HL-60/S4 treated with phorbol 12-myristate 13-acetate at 8.2 ng/mL for 4 days and 3 days (cell line): ENCODE data around the gene RXRG.

ENCODE experiments used
- in situ Hi-C: fragments of 300-500 bp; cut with MboI; formaldehyde crosslinking; loops from 2 replicates; pipeline ENCODE4 v1.15.0; 2022; ENCODE audit warnings: low sequenced_read_pairs

The RXRG gene

DNA sequence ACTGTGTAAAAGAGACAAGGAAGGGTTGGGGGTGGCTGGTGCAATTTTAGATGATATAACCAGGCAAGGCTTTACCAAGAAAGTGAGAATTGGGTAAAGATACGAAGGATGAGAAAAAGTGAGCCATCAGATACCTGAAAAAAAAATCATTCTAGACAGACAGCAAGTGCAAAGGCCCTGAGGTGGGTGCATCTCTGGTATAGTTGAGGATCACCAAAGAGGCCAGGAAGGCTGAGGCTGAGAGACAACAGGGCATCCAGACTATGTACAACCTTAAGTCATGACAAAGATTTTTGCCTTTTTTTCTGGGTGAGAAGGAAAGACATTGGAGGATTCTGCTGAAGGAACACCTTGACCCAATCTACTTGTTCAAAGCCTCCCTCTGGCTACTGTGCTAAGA lies 29.9 kb downstream of the RXRG start:
- in situ Hi-C loops = no loop called here

DNA sequence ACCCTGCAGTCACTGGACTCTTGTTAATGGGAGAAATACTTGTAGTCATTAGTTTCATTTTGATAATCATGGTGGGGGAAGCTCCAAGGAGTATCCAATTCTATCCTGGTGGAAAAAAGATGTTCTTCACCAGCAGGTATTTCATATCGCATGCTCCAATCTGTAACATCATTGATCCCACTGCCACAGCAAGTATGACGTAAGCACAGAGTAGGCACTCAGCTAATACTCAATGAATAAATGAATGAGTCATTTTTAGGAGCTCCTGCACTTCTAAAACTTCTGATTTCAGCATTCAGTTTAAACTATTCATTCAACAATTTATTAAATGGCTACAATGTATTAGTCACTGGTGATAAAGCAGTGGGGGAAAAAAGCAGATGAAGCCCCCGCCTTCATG lies 30.3 kb downstream of the RXRG start:
- in situ Hi-C loops = no loop called here

DNA sequence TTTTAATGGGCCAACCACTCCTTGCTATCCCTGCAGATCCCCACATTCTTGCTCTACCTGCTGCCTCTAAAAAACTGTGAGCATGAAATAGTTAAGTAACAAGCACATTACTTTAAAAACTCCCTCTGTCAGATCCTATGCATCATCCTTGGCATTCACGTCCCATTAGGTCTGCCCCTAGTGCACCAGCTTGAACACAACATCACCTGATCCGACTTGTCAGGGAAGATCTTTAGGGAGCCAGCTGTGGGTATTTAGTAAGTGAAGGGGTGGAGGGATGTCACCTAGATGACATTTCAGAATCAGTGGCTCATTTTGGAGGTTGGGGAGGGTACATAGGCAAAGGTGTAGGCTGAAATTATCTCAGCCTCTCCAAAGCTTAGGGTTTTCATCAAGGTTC lies 33.5 kb downstream of the RXRG start:
- in situ Hi-C loops = no loop called here

DNA sequence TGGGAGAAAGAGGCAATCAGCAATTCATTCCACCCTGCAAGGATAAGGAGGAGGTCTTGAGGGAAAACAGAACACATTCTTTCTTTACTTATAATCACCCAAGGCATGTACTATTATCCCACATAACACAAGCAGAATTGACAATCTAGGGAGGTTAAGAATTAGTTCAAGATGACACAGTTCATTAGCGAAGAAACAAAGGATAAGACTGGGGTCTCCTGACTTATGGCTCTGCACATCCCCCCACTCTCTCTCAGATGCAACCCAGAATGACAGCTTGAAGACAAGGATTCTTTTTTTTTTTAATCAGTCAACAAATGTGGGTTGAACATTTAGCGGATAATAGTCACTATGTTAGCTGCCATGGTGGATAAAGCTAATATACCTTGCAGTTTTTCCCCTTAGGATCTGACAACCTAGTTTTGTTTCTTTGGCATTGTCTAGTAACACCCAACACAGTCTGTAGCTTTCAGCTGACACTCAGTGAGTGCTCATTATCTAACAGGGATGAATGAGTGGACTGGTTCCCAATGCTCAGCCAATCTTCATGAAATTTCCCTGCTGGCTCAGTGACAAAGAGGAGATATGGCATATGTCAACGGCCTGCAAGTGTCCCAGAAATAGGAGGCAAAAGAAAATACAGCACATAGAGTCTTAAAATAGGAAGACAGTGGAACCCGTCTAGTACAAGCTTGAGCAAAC lies 35.1 kb downstream of the RXRG start:
- in situ Hi-C loops = no loop called here

DNA sequence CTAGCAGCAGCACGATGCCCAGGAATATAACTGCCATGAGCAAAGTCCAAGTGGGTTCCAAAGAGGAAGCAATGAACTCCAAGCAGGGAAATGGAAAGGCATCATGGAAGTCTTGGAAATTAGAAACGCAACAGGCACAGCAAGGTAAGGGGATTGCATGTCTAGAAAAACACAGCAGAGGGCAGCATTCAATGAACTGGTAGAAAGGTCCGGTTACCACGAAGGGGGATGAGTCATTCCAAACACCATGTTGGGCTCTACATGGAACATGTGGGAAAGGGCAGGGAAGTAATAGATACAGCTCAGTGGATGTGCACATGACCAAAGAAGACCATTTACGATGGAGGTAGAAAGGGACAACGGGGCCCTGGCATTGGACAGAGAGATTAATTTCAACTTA lies 36.4 kb downstream of the RXRG start:
- in situ Hi-C loops = no loop called here

DNA sequence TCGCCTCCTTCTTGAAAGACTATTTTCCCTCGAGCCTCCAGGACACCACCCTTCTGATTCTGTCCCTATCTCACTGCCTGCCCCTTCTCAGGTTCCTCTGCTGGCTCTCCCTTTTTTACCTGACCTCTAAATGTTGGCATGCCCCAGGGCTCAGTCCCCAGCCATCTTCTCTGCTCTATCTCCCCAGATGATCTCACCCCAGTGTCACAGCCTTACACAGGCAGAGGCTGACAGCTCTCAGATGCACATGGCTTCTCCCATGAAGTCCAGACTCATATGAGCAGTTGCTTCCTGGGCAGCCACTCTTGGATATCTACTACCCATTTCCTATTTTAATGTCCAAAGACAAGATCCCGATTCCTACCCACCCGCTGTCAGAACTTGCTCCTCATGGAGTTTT lies 37.5 kb downstream of the RXRG start:
- in situ Hi-C loops = no loop called here

DNA sequence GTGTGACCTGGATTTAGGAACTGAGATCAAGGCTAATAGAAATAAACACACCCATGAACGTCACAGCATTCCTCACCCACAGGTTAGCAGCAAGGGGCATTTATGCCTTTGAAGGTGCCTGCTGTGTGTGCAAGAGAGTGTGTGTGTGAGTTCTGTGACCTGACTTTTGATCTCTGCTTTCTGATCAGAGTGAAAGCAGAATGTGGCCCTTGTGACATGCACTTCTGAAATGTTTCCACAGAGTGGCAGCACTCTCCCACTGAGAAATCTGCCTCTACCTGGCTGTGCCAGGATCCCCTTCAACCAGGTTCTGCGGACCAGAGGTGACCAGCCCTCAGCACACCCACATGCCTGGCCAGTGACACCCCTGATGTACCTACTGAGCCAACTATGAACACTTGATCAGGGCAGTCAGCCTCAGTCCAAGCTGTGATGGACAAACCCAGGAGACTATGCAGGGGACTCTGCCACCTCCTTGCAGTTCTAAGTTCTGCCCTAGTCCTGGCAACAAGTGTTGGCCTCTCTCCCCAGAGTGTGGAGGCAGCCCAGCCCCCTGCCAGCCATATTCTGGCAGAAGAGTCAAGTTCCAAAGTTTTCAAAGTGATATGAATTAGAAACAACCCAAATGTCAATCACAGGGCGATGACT lies 41.0 kb downstream of the RXRG start:
- in situ Hi-C loops = no loop called here

DNA sequence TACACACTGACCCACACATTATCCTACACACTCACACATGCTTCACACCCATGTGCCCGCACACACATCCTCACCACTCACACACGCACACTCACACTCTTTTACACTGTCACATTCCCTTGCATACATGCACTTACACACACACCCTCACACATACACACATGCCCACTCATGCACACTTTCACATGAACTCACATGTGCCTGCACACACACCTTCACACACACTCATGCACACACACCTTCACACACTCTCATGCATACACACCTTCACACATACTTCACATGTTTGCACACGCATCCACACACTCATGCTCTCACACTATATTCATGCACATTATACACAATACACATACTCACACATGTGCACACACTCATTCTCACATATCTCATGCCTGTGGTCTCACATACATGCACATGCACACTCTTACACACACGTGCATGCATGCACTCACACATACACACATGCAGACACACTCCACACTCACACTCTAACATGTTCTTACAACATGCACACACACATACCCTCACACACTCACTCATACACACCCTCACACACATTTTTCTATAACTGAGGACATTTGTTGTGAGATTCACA lies 42.3 kb downstream of the RXRG start:
- in situ Hi-C loops = no loop called here

DNA sequence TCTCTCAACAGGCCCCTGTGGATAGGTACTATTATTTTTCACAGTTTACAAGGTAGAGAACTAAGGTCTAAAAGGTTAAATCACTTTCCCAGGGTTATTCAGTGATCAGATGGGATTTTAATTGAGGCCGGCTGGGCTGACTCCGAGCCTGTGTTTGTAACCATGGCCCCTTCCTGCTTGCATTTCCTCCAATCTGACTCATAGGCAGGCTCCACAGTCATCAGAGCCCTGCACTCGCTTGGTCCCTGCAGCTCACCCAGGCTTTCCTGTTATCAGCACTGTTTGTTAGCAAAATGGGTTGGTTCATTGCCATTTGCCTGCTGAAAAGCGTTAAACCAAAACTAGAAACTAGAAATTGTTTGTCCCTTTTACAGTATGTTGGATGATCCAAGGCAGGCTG lies 47.0 kb downstream of the RXRG start:
- in situ Hi-C loops = loop anchor here (25.0 kb wide), 1 partner anchor 514 kb away; no protein-coding TSS in a partner anchor

DNA sequence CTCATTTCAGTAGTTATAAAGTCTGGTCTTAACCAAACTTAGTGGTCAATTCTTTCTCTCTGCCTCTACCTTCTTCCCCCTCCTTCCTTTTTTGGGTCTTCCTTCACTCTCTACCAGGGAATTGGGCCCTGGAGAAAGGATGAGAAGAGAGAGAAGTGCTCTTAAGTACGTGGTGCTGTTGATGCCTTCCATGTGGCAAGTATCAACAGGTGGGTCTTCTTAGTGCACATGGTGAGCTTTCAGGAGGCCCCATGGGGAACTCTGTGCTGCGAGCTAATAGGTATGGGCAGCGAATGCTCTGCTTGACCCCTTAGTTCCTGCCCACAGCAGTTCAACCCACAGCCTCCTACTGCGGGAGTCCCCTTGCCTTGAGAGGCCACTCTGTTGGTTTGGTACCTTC lies 49.0 kb downstream of the RXRG start:
- in situ Hi-C loops = loop anchor here (25.0 kb wide), 1 partner anchor 516 kb away; no protein-coding TSS in a partner anchor

DNA sequence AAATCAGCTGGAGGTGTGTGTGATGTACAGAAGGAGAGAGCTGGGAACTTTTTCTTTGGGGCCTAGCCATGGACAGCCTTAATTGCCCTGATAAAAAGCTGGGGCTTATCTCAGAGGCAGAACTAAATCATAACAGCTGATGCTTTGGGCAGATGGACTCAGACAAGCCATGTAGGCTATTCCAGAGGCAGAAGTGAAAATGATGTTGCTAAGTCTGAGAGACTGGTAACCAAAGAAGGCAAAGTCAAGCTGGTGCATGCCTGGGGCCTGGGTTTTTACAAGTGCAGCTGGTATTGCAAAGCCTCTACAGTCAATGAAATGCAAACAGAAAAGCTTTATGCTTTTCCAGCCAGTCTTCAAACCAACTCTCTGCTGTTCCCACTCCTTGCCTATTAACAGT lies 49.4 kb downstream of the RXRG start:
- in situ Hi-C loops = loop anchor here (25.0 kb wide), 1 partner anchor 517 kb away; no protein-coding TSS in a partner anchor

DNA sequence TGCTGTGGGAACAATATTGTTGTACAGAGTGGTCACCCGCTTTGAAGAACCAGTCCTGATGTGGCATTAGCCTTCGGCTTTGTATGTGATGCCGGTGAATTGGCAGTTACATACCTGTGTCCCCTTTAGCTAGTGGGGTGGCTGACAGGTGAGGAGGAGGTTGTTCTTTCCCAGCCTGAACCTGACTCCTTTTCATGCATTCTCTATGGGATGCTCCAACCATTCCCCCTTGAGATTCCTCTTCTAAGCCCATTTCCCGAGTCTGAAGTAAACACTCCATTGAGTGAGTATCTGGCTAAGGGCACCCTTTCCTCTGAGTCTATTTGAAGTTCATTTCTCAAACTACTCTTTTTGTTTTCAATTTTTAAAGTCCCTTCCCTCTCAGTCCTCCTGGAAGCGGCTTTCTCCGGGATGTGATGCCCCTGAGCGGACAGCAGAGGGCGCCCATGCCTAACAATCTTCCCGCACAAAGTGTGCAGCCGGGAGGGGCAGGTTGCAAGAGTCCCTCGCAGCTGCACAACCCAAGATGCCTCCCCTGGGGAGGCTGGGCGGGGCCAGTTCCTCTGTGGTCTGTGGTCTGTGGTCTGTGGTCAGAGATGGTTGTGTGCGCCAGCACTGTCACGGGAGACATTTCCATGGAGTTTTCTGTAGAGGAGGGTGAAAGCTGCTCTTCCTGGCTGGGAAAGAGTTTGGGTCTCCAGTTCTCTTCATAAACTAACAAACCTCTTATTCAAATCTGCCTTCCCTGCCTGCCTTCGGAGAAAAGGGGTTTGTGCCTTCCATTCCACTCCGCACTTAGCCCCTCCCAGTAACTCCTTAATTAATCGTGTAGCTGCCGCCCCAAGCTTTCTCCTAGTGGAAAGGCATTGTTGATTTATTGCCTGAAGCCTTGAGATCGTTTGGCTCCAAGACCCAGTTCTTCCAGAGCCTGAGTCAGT lies 52.0 kb downstream of the RXRG start:
- in situ Hi-C loops = loop anchor here (5.0 to 25.0 kb wide), 2 partner anchors 199 to 519 kb away; no protein-coding TSS in a partner anchor

DNA sequence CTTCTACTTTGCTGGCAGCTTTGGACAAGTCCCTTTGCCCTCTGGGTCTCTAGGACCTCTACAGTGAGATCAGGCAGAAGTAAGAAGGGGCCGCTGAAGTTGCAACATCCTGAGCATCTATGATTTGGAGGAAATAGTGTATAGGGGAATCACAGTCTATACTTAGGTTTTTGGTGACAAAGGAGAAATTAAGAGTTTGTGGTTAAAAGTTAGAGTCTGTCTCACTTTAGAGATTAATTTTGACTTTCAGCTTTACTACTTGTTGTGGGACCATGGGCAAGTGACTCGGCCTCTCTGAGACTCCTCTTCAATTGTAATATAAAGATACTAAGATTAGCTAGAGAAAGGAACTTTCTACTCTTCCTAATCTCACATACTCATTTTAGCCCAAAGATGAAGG lies 55.3 kb downstream of the RXRG start:
- in situ Hi-C loops = loop anchor here (5.0 to 25.0 kb wide), 2 partner anchors 203 to 523 kb away; no protein-coding TSS in a partner anchor

DNA sequence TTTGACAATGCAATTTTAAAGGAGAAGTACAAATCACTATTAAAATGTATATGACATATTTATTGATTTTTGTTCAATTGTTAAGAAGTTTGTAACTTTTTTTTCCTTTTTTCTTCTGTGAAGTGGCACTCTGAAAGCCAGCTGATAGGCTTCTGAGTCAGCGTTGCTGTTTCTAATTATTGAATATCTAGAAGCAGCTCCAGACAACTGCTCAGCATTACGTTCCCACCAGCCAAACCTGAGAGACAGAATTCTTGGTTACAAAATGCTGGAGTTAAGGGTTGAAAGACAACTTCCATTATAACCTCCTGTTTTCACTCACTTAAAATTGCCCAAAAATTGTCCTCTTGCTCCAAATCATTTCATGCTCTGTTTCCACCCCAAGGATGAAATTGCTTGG lies 57.0 kb downstream of the RXRG start:
- in situ Hi-C loops = loop anchor here (25.0 kb wide), 1 partner anchor 524 kb away; no protein-coding TSS in a partner anchor

DNA sequence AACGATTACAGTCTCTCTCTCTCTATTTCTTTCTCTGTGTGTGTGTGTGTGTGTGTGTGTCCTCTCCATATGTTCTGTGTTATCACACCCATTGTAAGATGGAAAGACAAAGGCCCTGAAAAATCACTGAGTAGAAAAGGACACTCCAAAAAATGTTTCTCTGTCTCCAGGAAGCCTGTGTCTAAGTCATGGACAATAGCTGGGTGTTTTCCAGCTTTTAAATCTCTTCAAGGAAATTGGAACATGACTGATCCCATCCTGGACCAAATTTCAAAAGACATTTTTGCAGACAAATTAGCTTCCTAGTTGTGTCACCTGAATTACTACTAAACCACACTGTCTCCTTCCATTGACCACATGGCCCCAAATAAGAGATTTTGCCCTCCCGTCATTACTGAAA lies 57.4 kb downstream of the RXRG start:
- in situ Hi-C loops = loop anchor here (25.0 kb wide), 1 partner anchor 525 kb away; no protein-coding TSS in a partner anchor

DNA sequence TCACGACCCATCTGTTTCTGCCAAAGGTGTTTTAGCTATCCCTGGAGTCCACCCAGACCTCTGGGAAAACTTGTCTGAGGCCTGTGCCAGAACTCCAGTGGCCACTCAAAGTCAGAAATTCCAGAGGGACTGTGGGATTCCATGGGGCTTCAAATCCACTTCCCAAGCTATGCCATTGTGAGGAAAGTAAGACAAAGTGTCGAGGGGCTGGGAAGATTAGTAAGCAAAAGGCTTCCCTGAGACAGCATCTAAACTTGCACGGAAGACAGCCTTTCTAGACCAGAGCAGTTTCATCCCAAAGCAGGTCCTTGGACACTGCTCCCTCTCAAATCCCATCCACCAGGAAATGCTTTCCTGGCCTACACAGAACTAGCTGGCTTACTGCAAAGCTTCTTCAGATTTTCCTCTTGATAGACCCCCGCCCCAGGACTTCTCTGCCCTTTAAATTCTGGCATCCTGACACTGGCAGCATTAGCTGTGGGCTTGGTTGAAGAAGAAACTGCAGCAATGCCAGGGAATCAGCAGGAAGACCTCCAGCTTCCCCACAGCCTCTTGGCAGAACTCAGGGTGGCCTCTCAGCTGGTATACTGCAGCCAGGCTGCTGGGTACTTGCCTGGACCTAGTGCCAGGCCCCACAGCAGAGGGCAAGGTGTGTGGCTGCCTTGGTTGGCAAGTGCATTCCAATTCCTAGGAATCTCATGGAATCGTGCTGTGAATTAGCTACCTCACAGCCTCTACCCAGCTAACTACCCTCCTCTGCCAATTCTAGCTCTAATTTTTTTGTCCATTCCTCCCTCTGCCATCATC lies 61.1 kb downstream of the RXRG start:
- in situ Hi-C loops = loop anchor here (25.0 kb wide), 1 partner anchor 528 kb away; no protein-coding TSS in a partner anchor

DNA sequence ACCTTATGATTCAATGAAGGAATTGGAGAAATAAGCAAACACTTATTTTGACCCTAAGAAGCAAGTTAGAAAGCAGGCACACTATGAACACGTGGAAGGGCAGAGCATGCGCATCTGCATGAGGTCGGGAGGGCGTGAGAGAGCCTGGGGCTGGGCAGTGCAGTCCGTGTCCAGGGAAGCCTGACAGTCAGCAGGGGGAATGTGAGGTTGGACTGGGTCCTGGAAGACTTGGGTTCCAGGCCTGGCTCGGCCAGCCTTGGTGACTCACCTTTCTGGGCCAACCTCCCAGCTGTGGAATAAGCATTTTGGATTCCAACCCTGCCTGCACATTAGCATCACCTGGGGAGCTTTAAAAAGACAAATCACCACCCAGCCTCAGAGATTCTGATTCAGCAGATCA lies 61.9 kb downstream of the RXRG start:
- in situ Hi-C loops = loop anchor here (25.0 kb wide), 1 partner anchor 529 kb away; no protein-coding TSS in a partner anchor

DNA sequence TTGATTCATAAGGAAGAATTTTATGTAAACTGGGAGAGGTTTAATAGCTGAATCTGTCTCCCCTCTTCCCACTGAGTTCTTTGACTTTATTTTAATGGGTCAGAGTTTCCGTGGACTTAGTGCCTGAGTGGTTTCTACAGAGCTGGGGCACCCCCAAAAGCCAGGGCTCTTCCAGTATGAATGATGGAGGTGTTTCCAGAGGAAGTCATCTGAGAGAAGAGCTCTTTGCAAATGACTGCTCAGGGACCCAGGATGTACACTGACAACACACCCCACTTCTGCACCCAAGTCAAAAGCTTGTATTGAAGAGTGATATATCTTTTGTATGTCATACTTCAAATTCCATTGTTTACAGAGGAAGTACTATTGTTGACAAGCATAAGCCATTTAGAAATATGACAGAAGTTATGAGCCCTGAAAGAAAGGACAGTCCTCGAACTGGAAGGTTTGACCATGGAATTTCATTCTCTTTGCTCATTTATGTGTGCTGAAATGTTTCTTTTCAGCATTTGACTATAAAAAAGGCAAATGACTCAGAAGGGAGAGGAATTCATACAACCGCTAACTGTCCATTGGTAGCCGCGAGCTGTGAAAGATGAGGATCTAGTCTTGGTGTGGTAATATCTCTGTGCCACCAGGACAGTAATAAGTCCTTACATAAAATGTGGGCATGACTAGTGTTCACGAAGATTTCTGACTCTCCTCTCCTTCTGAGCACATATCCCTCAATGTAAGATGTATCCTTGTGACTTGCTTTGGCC lies 63.0 kb downstream of the RXRG start:
- in situ Hi-C loops = loop anchor here (25.0 kb wide), 1 partner anchor 530 kb away; no protein-coding TSS in a partner anchor

DNA sequence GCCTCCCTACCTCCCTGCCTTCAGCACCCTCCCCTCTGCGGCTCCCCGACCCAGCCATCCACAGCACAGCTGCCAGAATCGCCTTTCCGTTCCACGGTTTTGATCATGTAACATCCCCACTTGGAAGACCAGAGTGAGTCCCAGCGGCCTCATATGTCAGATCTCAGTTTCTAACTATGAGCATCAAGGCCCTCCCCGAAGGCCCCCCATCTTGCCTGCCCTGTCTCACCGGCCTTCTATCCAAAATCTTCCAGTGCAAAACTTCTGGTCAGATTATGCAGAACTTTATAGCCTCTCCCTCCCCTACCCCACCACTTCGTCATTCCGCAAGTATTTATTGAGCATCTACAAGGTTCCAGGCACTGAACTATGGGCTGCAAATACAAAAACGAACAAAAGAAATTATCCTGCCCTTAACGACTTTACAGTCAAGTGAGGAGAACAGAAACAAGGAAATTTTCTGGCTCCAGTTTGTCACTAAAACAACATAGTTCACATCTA lies 68.1 kb downstream of the RXRG start:
- in situ Hi-C loops = loop anchor here (25.0 kb wide), 1 partner anchor 535 kb away; no protein-coding TSS in a partner anchor
